SKM-1 (cell line): ENCODE measurements around the gene FUT1.
A peak's percentile ranks its signal among the peaks of the same experiment; 100 is the strongest.
"Not testable (repeated sequence)": the region's sequence is repeated elsewhere in the genome, so short reads cannot be mapped to it uniquely, and the experiment has no call there.

Source experiments
- DNase-seq: peaks from one replicate; lab custom pipeline; 2025; ENCODE audit not compliant: unreplicated experiment; lab: John Stamatoyannopoulos, UW

Gene FUT1

GRCh38 chr19:48768994-48769713, 16.7 kb upstream of the FUT1 start:
- no peak for DNase-seq

- not testable (repeated sequence) for DNase-seq
Measured at GRCh38 chr19:48768171-48768753, 15.8 kb upstream of the FUT1 start.

- DNase-seq: not testable (repeated sequence)
Measured at GRCh38 chr19:48765816-48766215, 13.4 kb upstream of the FUT1 start.

- no peak for DNase-seq
Measured at GRCh38 chr19:48760504-48761205, 8.2 kb upstream of the FUT1 start.

- DNase-seq: no peak
Measured at GRCh38 chr19:48757741-48758144, 5.3 kb upstream of the FUT1 start.

GRCh38 chr19:48757089-48757675, 4.7 kb upstream of the FUT1 start:
- no peak for DNase-seq

GRCh38 chr19:48756686-48757085, 4.2 kb upstream of the FUT1 start:
- DNase-seq: no peak

GRCh38 chr19:48756212-48756611, 3.8 kb upstream of the FUT1 start:
- no peak for DNase-seq

- no peak for DNase-seq
Measured at GRCh38 chr19:48755787-48756186, 3.3 kb upstream of the FUT1 start.

- DNase-seq: no peak
Measured at GRCh38 chr19:48755084-48755641, 2.7 kb upstream of the FUT1 start, which contains the start of gene FGF21. Gene FGF21 (plus strand): TSS chr19:48755524. CDS start chr19:48756237, 713 bp downstream.

GRCh38 chr19:48751845-48752495, 471 bp downstream of the FUT1 start:
- no peak for DNase-seq

GRCh38 chr19:48750771-48751504, 1.5 kb downstream of the FUT1 start:
- no peak for DNase-seq

GRCh38 chr19:48750351-48750750, 2.1 kb downstream of the FUT1 start:
- no peak for DNase-seq

GRCh38 chr19:48749571-48750198, 2.8 kb downstream of the FUT1 start:
- DNase-seq: no peak

GRCh38 chr19:48746738-48747575, 5.5 kb downstream of the FUT1 start, which contains the start of gene IZUMO1:
Gene IZUMO1 (minus strand): TSS chr19:48746909. CDS start chr19:48745859, 1,050 bp downstream.
- peak; percentile 4 for DNase-seq

- DNase-seq: no peak
Measured at GRCh38 chr19:48746110-48746509, 6.3 kb downstream of the FUT1 start.

- DNase-seq: peak; percentile 7
Measured at GRCh38 chr19:48745208-48745995, 7.0 kb downstream of the FUT1 start.

GRCh38 chr19:48742096-48742495, 10.3 kb downstream of the FUT1 start:
- no peak for DNase-seq
